ENCODE results near the gene OR7G2. TPM values are rescaled to one million over a fixed set of nuclear protein-coding genes. Genes with fewer than 3 reads are reported as not detected.
"Not testable (repeated sequence)": the region's sequence is repeated elsewhere in the genome, so short reads cannot be mapped to it uniquely, and the experiment has no call there.

Gene OR7G2
- total RNA-seq, 1 experiment from 2014 or later: not detected

DNA sequence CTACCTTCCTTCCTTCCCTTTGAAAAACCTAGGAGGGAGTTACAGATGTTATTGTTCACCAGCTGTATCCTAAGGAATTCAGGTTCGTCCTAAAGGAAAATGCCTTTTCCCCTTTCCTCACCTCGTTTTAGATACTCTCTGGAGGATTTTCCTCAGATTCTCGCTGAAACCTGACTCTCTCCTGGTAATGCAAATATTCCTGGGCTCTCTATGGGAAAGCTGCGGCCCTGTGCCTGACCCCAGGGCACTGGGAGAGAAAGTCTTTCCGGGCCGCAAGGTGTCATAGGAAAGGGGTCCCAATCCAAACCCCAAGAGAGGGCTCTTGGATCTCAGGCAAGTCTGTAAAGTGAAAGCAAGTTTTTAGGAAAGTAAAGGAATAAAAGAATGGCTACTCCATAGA, 33.5 kb downstream of the OR7G2 start:
- Mint-ChIP-seq H3K36me3 (no peaks in the 10 kb centered on the region), H3K9me3 (no peaks in the 10 kb centered on the region), H3K4me1 (peaks cover 35% of the 10 kb centered on the region), H3K27me3 (ENCODE audit: low read depth) (no peaks in the 10 kb centered on the region), H3K27ac (peak overlapping the region; percentile 97), H3K4me3 (peak overlapping the region; percentile 16; the same call in 1 of the 2 replicates)
- TF ChIP-seq ZNF263 (CRISPR knock-in tag; IDR thresholded peaks at IDR 0.05; ENCODE audit: low read depth) (no peak), RELA (CRISPR knock-in tag; IDR thresholded peaks at IDR 0.05; ENCODE audit: borderline replicate concordance) (no peak), ZNF396 (CRISPR knock-in tag; IDR thresholded peaks at IDR 0.05; ENCODE audit: borderline replicate concordance) (no peak)
- TF ChIP-seq, protein P1, sequence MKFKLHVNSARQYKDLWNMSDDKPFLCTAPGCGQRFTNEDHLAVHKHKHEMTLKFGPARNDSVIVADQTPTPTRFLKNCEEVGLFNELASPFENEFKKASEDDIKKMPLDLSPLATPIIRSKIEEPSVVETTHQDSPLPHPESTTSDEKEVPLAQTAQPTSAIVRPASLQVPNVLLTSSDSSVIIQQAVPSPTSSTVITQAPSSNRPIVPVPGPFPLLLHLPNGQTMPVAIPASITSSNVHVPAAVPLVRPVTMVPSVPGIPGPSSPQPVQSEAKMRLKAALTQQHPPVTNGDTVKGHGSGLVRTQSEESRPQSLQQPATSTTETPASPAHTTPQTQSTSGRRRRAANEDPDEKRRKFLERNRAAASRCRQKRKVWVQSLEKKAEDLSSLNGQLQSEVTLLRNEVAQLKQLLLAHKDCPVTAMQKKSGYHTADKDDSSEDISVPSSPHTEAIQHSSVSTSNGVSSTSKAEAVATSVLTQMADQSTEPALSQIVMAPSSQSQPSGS (CRISPR knock-in tag; IDR thresholded peaks at IDR 0.05; ENCODE audit: borderline replicate concordance, low read depth): no peak
- TF ChIP-seq, protein P2, sequence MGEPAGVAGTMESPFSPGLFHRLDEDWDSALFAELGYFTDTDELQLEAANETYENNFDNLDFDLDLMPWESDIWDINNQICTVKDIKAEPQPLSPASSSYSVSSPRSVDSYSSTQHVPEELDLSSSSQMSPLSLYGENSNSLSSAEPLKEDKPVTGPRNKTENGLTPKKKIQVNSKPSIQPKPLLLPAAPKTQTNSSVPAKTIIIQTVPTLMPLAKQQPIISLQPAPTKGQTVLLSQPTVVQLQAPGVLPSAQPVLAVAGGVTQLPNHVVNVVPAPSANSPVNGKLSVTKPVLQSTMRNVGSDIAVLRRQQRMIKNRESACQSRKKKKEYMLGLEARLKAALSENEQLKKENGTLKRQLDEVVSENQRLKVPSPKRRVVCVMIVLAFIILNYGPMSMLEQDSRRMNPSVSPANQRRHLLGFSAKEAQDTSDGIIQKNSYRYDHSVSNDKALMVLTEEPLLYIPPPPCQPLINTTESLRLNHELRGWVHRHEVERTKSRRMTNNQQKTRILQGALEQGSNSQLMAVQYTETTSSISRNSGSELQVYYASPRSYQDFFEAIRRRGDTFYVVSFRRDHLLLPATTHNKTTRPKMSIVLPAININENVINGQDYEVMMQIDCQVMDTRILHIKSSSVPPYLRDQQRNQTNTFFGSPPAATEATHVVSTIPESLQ (CRISPR knock-in tag; IDR thresholded peaks at IDR 0.05): no peak
- TF ChIP-seq, protein P3, sequence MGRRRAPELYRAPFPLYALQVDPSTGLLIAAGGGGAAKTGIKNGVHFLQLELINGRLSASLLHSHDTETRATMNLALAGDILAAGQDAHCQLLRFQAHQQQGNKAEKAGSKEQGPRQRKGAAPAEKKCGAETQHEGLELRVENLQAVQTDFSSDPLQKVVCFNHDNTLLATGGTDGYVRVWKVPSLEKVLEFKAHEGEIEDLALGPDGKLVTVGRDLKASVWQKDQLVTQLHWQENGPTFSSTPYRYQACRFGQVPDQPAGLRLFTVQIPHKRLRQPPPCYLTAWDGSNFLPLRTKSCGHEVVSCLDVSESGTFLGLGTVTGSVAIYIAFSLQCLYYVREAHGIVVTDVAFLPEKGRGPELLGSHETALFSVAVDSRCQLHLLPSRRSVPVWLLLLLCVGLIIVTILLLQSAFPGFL (CRISPR knock-in tag; IDR thresholded peaks at IDR 0.05; ENCODE audit: borderline replicate concordance): no peak
- peak; percentile 39 for ATAC-seq
- DNase-seq (ENCODE audit: low spot score): peak; percentile 20
- ChIA-PET POLR2A (no interaction called here), CTCF (interaction anchor here (0.7 kb wide), 1 partner anchor 85 kb away, joined by 4 read pairs; no protein-coding TSS in a partner anchor)

DNA sequence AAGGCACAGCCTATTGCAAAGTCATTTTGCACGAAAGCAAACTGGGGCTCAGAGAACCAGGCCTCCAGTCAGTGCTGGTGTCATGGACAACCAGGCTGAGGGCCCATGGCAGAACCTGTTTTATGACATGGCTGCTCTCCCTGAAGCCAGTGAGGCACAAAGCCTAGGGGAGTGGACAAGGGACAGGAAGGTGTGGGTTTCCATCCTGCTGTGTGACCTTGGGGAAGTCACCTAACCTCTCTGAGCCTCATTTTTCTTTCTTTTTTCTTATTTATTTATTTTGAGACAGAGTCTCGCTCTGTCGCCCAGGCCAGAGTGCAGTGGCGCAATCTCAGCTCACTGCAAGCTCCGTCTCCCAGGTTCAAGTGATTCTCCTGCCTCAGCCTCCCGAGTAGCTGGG, 35.6 kb downstream of the OR7G2 start:
- peak overlapping the region; percentile 53; the same call in 1 of the 2 replicates for H3K27ac Mint-ChIP-seq
- POLR2A ChIA-PET; H3K36me3 Mint-ChIP-seq; H3K9me3 Mint-ChIP-seq; DNase-seq (ENCODE audit: low spot score); H3K27me3 Mint-ChIP-seq (ENCODE audit: low read depth); ATAC-seq; CTCF ChIA-PET; H3K4me3 Mint-ChIP-seq: not testable (repeated sequence)
- H3K4me1 Mint-ChIP-seq: peaks cover 35% of the 10 kb centered on the region

DNA sequence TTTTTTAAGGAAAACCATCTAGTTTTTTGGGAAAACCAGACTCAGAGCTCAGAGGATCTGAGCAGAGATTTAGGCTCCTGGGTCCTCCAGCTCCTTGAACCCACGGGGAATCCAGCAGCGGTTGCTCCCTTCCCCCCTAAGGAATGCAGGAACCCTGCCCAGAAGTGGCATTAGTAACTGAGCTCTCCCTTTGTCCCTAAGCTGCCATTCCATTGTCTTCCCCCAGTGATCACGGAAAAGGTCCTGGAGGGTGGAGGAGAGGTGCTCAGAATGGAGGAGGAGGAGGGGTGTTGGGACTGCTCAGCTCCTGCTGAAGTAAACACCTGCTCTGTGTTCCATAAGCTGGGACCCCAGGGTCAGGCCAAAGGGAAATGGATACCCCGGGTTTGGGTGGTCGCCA, 37.2 kb downstream of the OR7G2 start:
- no peaks in the 10 kb centered on the region for H3K27me3 Mint-ChIP-seq (ENCODE audit: low read depth)
- H3K27ac Mint-ChIP-seq: peak overlapping the region; percentile 84
- TF ChIP-seq ZNF423 (CRISPR knock-in tag; IDR thresholded peaks at IDR 0.05) (peak; percentile 62), TEAD1 (CRISPR knock-in tag; IDR thresholded peaks at IDR 0.05) (peak; percentile 63; the same call in 1 of the 2 replicates)
- TF ChIP-seq, protein P4, sequence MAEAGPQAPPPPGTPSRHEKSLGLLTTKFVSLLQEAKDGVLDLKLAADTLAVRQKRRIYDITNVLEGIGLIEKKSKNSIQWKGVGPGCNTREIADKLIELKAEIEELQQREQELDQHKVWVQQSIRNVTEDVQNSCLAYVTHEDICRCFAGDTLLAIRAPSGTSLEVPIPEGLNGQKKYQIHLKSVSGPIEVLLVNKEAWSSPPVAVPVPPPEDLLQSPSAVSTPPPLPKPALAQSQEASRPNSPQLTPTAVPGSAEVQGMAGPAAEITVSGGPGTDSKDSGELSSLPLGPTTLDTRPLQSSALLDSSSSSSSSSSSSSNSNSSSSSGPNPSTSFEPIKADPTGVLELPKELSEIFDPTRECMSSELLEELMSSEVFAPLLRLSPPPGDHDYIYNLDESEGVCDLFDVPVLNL (CRISPR knock-in tag; IDR thresholded peaks at IDR 0.05; ENCODE audit: borderline replicate concordance, low read depth): no peak
- TF ChIP-seq, protein P5, sequence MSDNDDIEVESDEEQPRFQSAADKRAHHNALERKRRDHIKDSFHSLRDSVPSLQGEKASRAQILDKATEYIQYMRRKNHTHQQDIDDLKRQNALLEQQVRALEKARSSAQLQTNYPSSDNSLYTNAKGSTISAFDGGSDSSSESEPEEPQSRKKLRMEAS (CRISPR knock-in tag; IDR thresholded peaks at IDR 0.05): peak; percentile 18; the same call in 1 of the 2 replicates
- TF ChIP-seq, protein P6, sequence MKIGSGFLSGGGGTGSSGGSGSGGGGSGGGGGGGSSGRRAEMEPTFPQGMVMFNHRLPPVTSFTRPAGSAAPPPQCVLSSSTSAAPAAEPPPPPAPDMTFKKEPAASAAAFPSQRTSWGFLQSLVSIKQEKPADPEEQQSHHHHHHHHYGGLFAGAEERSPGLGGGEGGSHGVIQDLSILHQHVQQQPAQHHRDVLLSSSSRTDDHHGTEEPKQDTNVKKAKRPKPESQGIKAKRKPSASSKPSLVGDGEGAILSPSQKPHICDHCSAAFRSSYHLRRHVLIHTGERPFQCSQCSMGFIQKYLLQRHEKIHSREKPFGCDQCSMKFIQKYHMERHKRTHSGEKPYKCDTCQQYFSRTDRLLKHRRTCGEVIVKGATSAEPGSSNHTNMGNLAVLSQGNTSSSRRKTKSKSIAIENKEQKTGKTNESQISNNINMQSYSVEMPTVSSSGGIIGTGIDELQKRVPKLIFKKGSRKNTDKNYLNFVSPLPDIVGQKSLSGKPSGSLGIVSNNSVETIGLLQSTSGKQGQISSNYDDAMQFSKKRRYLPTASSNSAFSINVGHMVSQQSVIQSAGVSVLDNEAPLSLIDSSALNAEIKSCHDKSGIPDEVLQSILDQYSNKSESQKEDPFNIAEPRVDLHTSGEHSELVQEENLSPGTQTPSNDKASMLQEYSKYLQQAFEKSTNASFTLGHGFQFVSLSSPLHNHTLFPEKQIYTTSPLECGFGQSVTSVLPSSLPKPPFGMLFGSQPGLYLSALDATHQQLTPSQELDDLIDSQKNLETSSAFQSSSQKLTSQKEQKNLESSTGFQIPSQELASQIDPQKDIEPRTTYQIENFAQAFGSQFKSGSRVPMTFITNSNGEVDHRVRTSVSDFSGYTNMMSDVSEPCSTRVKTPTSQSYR (CRISPR knock-in tag; IDR thresholded peaks at IDR 0.05): peak; percentile 79
- no peaks in the 10 kb centered on the region for H3K9me3 Mint-ChIP-seq
- ChIA-PET POLR2A (interaction anchor here (0.8 to 1.4 kb wide), 2 partner anchors 14 to 16 kb away, joined by 3 read pairs; no protein-coding TSS in a partner anchor), CTCF (interaction anchor here (0.6 to 1.2 kb wide), 8 partner anchors 15 to 437 kb away, joined by 3 to 7 read pairs (median 3); partner anchors contain the start of gene ACTL9)
- DNase-seq (ENCODE audit: low spot score) (peak; percentile 20), ATAC-seq (peak; percentile 83)
- peaks cover 26% of the 10 kb centered on the region for H3K4me1 Mint-ChIP-seq
- H3K4me3 Mint-ChIP-seq: no peak overlapping the region
- H3K36me3 Mint-ChIP-seq: no peaks in the 10 kb centered on the region
